Gastrocnemius medialis (tissue), 4 donors: Measurements from ENCODE around the gene NR5A1. TPM values are rescaled to one million over a fixed set of nuclear protein-coding genes. Genes with fewer than 3 reads are reported as not detected.

Experiments used
- ATAC-seq, 2 donors: fragments of 150-250 bp; one replicate each; pipeline ENCODE4 v1.9.1; 2016
- DNase-seq, 2 donors: peaks; one replicate each; pipeline ENCODE4 v3.0.0-alpha.2; 2019
- H3K27ac ChIP-seq, 4 donors: fragments of 200-600 bp; sonication (generic); 1 replicate in 1 of 4; 2 replicates in 3 of 4; pipeline ENCODE4 v1.5.1; 2016 to 2018; ENCODE audit warnings: mild to moderate bottlenecking in 2 of 4, moderate library complexity in 1 of 4
- H3K27me3 ChIP-seq, 3 donors: fragments of 200-600 bp; sonication (generic) in 2 of 3; 1 replicate in 1 of 3; 2 replicates in 2 of 3; pipeline versions ENCODE4 v1.5.1 to v1.6.0; 2016 to 2019; ENCODE audit warnings: mild to moderate bottlenecking in 1 of 3, moderate library complexity in 1 of 3
- H3K36me3 ChIP-seq, 2 donors: fragments of 200-600 bp; sonication (generic) in 1 of 2; one replicate each; pipeline ENCODE4 v1.5.1; 2017 to 2018
- H3K4me1 ChIP-seq, 2 donors: fragments of 200-600 bp; sonication (generic) in 1 of 2; one replicate each; pipeline ENCODE4 v1.5.1; 2016 to 2017; ENCODE audit warnings: mild to moderate bottlenecking in 2 of 2
- H3K4me3 ChIP-seq, 4 donors: fragments of 200-600 bp; sonication (generic) in 3 of 4; 1 replicate in 1 of 4; 2 replicates in 3 of 4; pipeline ENCODE4 v1.5.1; 2016 to 2019; ENCODE audit warnings: mild to moderate bottlenecking in 2 of 4
- H3K9me3 ChIP-seq, 3 donors: fragments of 200-600 bp; sonication (generic) in 2 of 3; 1 replicate in 1 of 3; 2 replicates in 2 of 3; pipeline ENCODE4 v1.5.1; 2016 to 2019
- CTCF ChIP-seq, 5 experiments: fragments of 450-650 bp in 3 of 5; fragments of 200-600 bp in 2 of 5; sonication (generic) in 2 of 5; IDR thresholded peaks in 4 of 5; conservative IDR thresholded peaks in 1 of 5; 1 replicate in 4 of 5; 2 replicates in 1 of 5; pipeline ENCODE4 v1.5.1; 2016 to 2019; ENCODE audit warnings: antibody characterized with exemption in 5 of 5, mild to moderate bottlenecking in 3 of 5, moderate library complexity in 3 of 5
- POLR2A ChIP-seq, 2 donors: fragments of 450-650 bp; IDR thresholded peaks; one replicate each; pipeline ENCODE4 v1.6.1; 2017; ENCODE audit warnings: antibody characterized with exemption in 2 of 2, mild to moderate bottlenecking in 2 of 2, moderate library complexity in 2 of 2
- in situ Hi-C, 4 donors: fragments of 200-750 bp; cut with MboI; loops; one replicate each; pipeline versions ENCODE4 v1.15.0 to v1.8.0; 2017; ENCODE audit warnings: low sequenced_read_pairs in 4 of 4
- intact Hi-C: fragments of 100-400 bp; cut with DNase I; formaldehyde crosslinking; loops from one replicate; pipeline ENCODE4 v1.15.1; 2023; ENCODE audit warnings: low total_unique reads
- total RNA-seq, 4 donors: library from RNA; depleted of rRNA; stranded (reverse); fragments of >200 nt; gene quantifications; one replicate each; pipeline versions ENCODE4 v1.1.0 to v1.2.3, GENCODE V29; 2016

NR5A1 gene
- total RNA-seq, 4 donors from 2014 or later, result not detected

- no peak overlapping the region for H3K4me3 ChIP-seq
- intact Hi-C loops (no loop called here), in situ Hi-C loops (no loop called here)
- no peaks in the 10 kb centered on the region for H3K36me3 ChIP-seq
- DNase-seq, result no peak
- H3K4me1 ChIP-seq, result no peaks in the 10 kb centered on the region
- no peak for ATAC-seq
- no peak overlapping the region for H3K27ac ChIP-seq
- no peaks in the 10 kb centered on the region for H3K9me3 ChIP-seq
- TF ChIP-seq POLR2A (IDR thresholded peaks at IDR 0.05), result no peak
- peaks cover 24 to 29% (median 26%) of the 10 kb centered on the region in 3 donors for H3K27me3 ChIP-seq
Measured at GRCh38 chr9:124488641-124489210, 18.5 kb downstream of the NR5A1 start.

- in situ Hi-C loops, result no loop called here
- no peak for ATAC-seq
- Histone ChIP-seq H3K9me3 (no peaks in the 10 kb centered on the region), H3K4me3 (no peak overlapping the region), H3K36me3 (no peaks in the 10 kb centered on the region), H3K27ac (no peak overlapping the region), H3K4me1 (no peaks in the 10 kb centered on the region), H3K27me3 (peaks cover 20 to 29% (median 25%) of the 10 kb centered on the region in 3 donors)
- intact Hi-C loops, result no loop called here
- no peak for DNase-seq
- no peak for TF ChIP-seq POLR2A (IDR thresholded peaks at IDR 0.05)
- TF ChIP-seq CTCF (IDR thresholded peaks at IDR 0.05 in 4 of 5, conservative IDR thresholded peaks at IDR 0.05 in 1 of 5), result no peak
Measured at GRCh38 chr9:124487260-124488182, 19.7 kb downstream of the NR5A1 start.

GRCh38 chr9:124486778-124487259 lies 20.4 kb downstream of the NR5A1 start:
- Histone ChIP-seq H3K4me1 (no peaks in the 10 kb centered on the region), H3K27ac (no peak overlapping the region), H3K4me3 (no peak overlapping the region), H3K36me3 (no peaks in the 10 kb centered on the region), H3K27me3 (peaks cover 20 to 32% (median 29%) of the 10 kb centered on the region in 3 donors), H3K9me3 (no peaks in the 10 kb centered on the region)
- TF ChIP-seq POLR2A (IDR thresholded peaks at IDR 0.05), result no peak
- TF ChIP-seq CTCF (IDR thresholded peaks at IDR 0.05 in 4 of 5, conservative IDR thresholded peaks at IDR 0.05 in 1 of 5), result no peak
- no peak for ATAC-seq
- in situ Hi-C loops, result no loop called here
- intact Hi-C loops, result no loop called here
- DNase-seq, result no peak

GRCh38 chr9:124485936-124486335 lies 21.3 kb downstream of the NR5A1 start:
- Histone ChIP-seq H3K4me3 (no peak overlapping the region), H3K27me3 (peaks cover 20 to 34% (median 29%) of the 10 kb centered on the region in 3 donors), H3K4me1 (no peaks in the 10 kb centered on the region), H3K9me3 (no peaks in the 10 kb centered on the region), H3K27ac (no peak overlapping the region), H3K36me3 (no peaks in the 10 kb centered on the region)
- DNase-seq (no peak), ATAC-seq (no peak)
- TF ChIP-seq POLR2A (IDR thresholded peaks at IDR 0.05) (no peak), CTCF (IDR thresholded peaks at IDR 0.05 in 4 of 5, conservative IDR thresholded peaks at IDR 0.05 in 1 of 5) (no peak)
- intact Hi-C loops, result no loop called here
- in situ Hi-C loops, result no loop called here

- DNase-seq, result no peak
- no peak overlapping the region for H3K4me3 ChIP-seq
- H3K27ac ChIP-seq, result no peak overlapping the region
- TF ChIP-seq POLR2A (IDR thresholded peaks at IDR 0.05), result no peak
- no peak for ATAC-seq
- no peaks in the 10 kb centered on the region for H3K4me1 ChIP-seq
- H3K9me3 ChIP-seq, result no peaks in the 10 kb centered on the region
- in situ Hi-C loops, result no loop called here
- H3K27me3 ChIP-seq, result peaks cover 25 to 39% (median 32%) of the 10 kb centered on the region in 3 donors
- no peaks in the 10 kb centered on the region for H3K36me3 ChIP-seq
- intact Hi-C loops, result no loop called here
Measured at GRCh38 chr9:124485201-124485600, 22.0 kb downstream of the NR5A1 start.
